Psoas muscle (tissue), 8 donors: ENCODE data around the gene CACTIN. TPM values are rescaled to one million over a fixed set of nuclear protein-coding genes. Genes with fewer than 3 reads are reported as not detected.

ENCODE experiments used
- ATAC-seq, 4 donors: fragments of 200-7000 bp; cut with Tn5 transposase; one replicate each; pipeline ENCODE4 v1.9.1; 2020; ENCODE audit warnings: moderate library complexity in 3 of 4, mild to moderate bottlenecking in 2 of 4
- DNase-seq, 2 donors: peaks; one replicate each; pipeline ENCODE4 v3.0.0-alpha.2; 2020
- H3K27ac ChIP-seq: fragments of 200-600 bp; one replicate; pipeline ENCODE4 v1.8.0; 2022
- H3K27me3 ChIP-seq, 3 donors: fragments of 200-600 bp in 1 of 3; one replicate each; pipeline versions ENCODE4 v1.6.1 to v1.8.0; 2013 to 2022; ENCODE audit warnings: low read length in 2 of 3, mild to moderate bottlenecking in 2 of 3, moderate library complexity in 1 of 3; ENCODE audit not compliant: insufficient read depth in 3 of 3
- H3K36me3 ChIP-seq, 2 donors: fragments of 200-600 bp in 1 of 2; one replicate each; pipeline versions ENCODE4 v1.6.1 to v1.8.0; 2013 to 2022; ENCODE audit warnings: low read depth in 1 of 2, mild to moderate bottlenecking in 1 of 2, moderate library complexity in 1 of 2; ENCODE audit not compliant: insufficient read depth in 1 of 2
- H3K4me1 ChIP-seq: fragments of 200-600 bp; one replicate; pipeline ENCODE4 v1.8.0; 2022
- H3K4me3 ChIP-seq: fragments of 200-600 bp; one replicate; pipeline ENCODE4 v1.8.0; 2022; ENCODE audit warnings: mild to moderate bottlenecking
- H3K9me3 ChIP-seq: fragments of 200-600 bp; one replicate; pipeline ENCODE4 v1.8.0; 2022
- WGBS, 3 donors: extraction: QIAGEN DNeasy Blood & Tissue Kit; methylation state at CpG; one replicate each; pipeline versions ENCODE4 v1.1.6 to v1.1.7; 2013; 5-methylcytosine and 5-hydroxymethylcytosine counted together
- intact Hi-C, 2 donors: fragments of 100-400 bp; cut with DNase I; formaldehyde crosslinking; loops; one replicate each; pipeline versions ENCODE4 v1.11.0 to v1.14.2; 2022
- polyA plus RNA-seq, 3 donors: library from polyadenylated mRNA; stranded (reverse); fragments of 200-250 nt; gene quantifications; one replicate each; pipeline ENCODE4 v1.2.3, GENCODE V29; 2013
- total RNA-seq, 4 donors: library from RNA; stranded (reverse); fragmentation: NEBNext Ultra II Directional in 2 of 4; extraction: Animal tissue kit (Norgen Biotek cat#: 25700) in 2 of 4; gene quantifications; one replicate each; pipeline versions ENCODE4 v1.2.1 to v1.2.4, GENCODE V29; 2021 to 2023
- TF ChIP-seq, protein P1 (sequence below): fragments of 200-600 bp; IDR thresholded peaks from one replicate; pipeline ENCODE4 v1.8.0; 2022; ENCODE audit warnings: antibody characterized with exemption
- donor health status: healthy with polysubstance abuse.
- donor health status: DM: no; HTN: no; CAD: no; lungs with moderate emphysema.
- donor health status: Bipolar disorder and iron deficiency.
- donor health status: healthy.
- donor health status: DM: yes; HTN: yes; CAD: no.
- donor health status: DM: no; HTN: no; CAD: no.
- donor health status: DM: no; HTN: no; CAD: no.
- donor health status: DM: yes; HTN: yes; CAD: no.

The CACTIN gene
- total and polyA plus RNA-seq, 7 donors: 11.8 to 21.4 (median 16.3) TPM

DNA sequence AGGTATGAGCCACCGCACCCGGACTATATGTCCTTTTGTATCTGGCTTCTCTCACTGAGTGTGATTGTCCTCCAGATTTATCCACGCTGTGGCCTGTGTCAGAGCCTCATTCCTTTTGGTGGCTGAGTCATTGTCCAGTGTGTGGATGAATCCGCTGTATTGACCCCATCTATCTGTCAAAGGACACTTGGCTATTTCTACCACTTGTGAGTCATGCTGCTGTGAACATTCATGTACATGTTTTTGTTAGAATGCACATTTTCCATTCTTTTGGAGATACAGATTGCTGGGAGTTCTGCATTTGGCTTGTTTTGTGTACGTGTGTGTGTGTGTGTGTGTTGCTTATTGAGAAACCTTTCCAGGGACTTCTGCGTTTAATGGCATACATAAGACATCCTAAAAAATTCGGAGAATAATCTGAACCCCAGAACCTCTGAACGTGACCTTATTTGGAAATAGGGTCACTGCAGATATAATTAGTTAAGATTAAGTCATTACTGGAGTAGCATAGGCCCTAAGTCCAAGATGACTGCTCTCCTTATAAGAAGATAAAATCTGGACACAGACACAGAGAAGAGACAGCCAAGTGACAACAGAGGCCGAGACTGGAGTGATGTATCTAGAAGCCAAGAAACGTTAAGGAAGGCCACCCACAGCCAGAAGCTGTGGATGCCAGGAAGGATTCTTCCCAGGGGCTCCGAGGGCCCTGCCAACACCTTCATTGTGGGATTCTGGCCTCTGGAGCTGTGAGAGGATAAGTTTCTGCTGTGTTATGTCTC, 46.2 kb downstream of the CACTIN start:
- Histone ChIP-seq H3K36me3 (peaks cover 0 to under 1% of the 10 kb centered on the region in 2 donors), H3K4me3 (no peak overlapping the region), H3K27ac (peak overlapping the region; percentile 23), H3K4me1 (peaks cover 10% of the 10 kb centered on the region), H3K27me3 (peaks cover 0 to 14% (median 3%) of the 10 kb centered on the region in 3 donors), H3K9me3 (no peaks in the 10 kb centered on the region)
- DNase-seq: no peak
- ATAC-seq: peak; percentile 56 to 71 (median 70)
- 55 to 63% (median 60%) methylated on average over 11 of the region's 11 CpGs for WGBS, 3 donors
- TF ChIP-seq, protein P1, sequence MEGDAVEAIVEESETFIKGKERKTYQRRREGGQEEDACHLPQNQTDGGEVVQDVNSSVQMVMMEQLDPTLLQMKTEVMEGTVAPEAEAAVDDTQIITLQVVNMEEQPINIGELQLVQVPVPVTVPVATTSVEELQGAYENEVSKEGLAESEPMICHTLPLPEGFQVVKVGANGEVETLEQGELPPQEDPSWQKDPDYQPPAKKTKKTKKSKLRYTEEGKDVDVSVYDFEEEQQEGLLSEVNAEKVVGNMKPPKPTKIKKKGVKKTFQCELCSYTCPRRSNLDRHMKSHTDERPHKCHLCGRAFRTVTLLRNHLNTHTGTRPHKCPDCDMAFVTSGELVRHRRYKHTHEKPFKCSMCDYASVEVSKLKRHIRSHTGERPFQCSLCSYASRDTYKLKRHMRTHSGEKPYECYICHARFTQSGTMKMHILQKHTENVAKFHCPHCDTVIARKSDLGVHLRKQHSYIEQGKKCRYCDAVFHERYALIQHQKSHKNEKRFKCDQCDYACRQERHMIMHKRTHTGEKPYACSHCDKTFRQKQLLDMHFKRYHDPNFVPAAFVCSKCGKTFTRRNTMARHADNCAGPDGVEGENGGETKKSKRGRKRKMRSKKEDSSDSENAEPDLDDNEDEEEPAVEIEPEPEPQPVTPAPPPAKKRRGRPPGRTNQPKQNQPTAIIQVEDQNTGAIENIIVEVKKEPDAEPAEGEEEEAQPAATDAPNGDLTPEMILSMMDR: no peak
- intact Hi-C loops: no loop called here

DNA sequence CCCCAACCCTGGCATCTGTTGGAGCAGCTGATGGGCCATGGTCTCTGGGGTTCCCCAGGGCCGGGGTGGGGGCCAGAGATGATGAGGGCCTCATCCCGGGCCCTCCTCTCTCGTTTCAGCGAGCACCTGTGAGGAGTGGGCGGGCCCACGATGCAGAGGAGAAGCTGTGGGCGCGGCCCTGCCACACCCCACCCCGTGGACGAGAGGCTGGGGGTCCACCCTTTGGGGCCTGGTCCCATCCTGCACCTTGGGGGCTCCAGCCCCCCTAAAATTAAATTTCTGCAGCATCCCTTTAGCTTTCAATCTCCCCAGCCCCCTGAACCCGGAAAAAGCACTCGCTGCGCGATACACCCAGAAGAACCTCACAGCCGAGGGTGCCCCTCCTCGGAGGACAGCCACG, 48.2 kb downstream of the CACTIN start:
- 54 to 70% (median 62%) methylated on average over 12 to 17 of the region's 17 CpGs for WGBS, 3 donors
- H3K4me3 ChIP-seq: no peak overlapping the region
- TF ChIP-seq, protein P1: no peak
- H3K9me3 ChIP-seq: no peaks in the 10 kb centered on the region
- H3K4me1 ChIP-seq: peaks cover 10% of the 10 kb centered on the region
- no peak for DNase-seq
- H3K27me3 ChIP-seq: no peaks in the 10 kb centered on the region
- no peak overlapping the region for H3K27ac ChIP-seq
- no peak for ATAC-seq
- H3K36me3 ChIP-seq: peaks cover 0 to 6% of the 10 kb centered on the region in 2 donors
- intact Hi-C loops: loop anchor here (5.0 kb wide), 1 partner anchor 39 kb away; no protein-coding TSS in a partner anchor

DNA sequence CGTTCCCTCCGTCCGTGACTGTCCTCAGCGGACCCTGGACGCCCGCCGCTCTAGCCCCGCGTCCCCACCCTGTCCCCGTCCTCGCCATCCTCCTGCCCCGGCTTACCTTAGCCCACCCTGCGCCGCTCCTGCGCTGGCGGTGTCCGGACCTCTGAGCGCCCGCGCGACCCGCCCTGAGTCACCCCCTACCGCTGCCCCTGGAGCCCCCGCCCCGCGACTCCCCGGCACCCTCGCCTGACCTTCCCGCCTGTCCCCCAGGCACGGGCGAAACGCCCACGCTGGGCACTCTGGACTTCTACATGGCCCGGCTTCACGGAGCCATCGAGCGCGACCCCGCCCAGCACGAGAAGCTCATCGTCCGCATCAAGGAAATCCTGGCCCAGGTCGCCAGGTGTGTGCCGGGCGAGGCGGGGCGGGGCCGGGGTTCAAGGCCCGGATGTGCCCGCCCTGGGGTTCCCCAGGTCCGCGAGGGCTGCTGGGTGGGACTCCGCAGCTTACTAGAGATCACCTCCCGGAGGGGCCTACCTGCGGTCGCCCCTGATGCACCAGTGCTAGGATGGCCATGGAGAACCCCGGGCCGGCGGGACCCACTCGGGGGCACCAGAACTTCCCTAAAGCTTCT, 48.8 kb downstream of the CACTIN start:
- TF ChIP-seq, protein P1: no peak
- H3K36me3 ChIP-seq: peaks cover 0 to 6% of the 10 kb centered on the region in 2 donors
- no peak overlapping the region for H3K4me3 ChIP-seq
- ATAC-seq (no peak), DNase-seq (peak in 1 of 2 donors; percentile 31)
- no peaks in the 10 kb centered on the region for H3K9me3 ChIP-seq
- WGBS, 3 donors: 77 to 81% (median 80%) methylated on average over 46 to 60 of the region's 60 CpGs
- intact Hi-C loops: loop anchor here (5.0 kb wide), 1 partner anchor 39 kb away; no protein-coding TSS in a partner anchor
- no peaks in the 10 kb centered on the region for H3K27me3 ChIP-seq
- H3K27ac ChIP-seq: no peak overlapping the region
- H3K4me1 ChIP-seq: peaks cover 10% of the 10 kb centered on the region

DNA sequence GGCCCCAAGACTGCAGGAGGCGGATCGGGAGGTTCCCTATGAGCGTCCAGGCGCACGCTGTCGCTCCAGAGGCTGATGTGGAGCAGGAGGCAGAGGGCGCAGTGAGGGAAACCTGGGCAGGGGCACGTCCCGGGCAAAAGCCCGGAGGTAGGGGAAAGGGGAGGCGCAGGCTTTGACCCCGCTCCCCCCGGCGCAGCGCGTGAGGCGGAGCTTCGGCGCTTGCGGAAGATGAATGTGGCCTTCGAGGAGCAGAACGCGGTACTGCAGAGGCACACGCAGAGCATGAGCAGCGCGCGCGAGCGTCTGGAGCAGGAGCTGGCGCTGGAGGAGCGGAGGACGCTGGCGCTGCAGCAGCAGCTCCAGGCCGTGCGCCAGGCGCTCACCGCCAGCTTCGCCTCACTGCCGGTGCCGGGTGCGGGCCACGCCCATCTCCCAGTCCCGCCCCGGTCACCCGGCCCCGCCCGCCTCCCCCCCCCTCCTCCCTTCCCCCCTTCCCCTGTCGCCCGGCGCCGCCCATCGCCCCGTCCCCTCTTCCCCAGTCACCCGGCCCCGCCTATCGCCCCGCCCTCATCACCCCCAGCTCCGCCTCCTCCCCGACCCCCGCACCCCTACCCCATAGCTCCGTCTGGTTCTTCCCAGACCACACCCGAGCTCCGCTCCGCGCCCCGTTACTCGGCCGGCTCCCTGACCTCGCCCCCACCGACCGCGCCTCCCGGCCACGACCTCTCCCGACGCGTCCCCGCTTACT, 49.7 kb downstream of the CACTIN start:
- TF ChIP-seq, protein P1: no peak
- intact Hi-C loops: loop anchor here (5.0 kb wide), 1 partner anchor 40 kb away; no protein-coding TSS in a partner anchor
- Histone ChIP-seq H3K27me3 (no peaks in the 10 kb centered on the region), H3K9me3 (no peaks in the 10 kb centered on the region), H3K4me3 (peak overlapping the region; percentile 55), H3K4me1 (peaks cover 10% of the 10 kb centered on the region), H3K36me3 (peaks cover 0 to 6% of the 10 kb centered on the region in 2 donors), H3K27ac (no peak overlapping the region)
- ATAC-seq: peak in 2 of 4 donors; percentile 12 to 21
- WGBS, 3 donors: 17 to 36% (median 26%) methylated on average over 36 to 73 of the region's 78 CpGs
- peak; percentile 66 to 83 for DNase-seq
